Measurements from ENCODE around the gene PRLR.
"Not testable (repeated sequence)": the region's sequence is repeated elsewhere in the genome, so short reads cannot be mapped to it uniquely, and the experiment has no call there.

Gene PRLR

DNA sequence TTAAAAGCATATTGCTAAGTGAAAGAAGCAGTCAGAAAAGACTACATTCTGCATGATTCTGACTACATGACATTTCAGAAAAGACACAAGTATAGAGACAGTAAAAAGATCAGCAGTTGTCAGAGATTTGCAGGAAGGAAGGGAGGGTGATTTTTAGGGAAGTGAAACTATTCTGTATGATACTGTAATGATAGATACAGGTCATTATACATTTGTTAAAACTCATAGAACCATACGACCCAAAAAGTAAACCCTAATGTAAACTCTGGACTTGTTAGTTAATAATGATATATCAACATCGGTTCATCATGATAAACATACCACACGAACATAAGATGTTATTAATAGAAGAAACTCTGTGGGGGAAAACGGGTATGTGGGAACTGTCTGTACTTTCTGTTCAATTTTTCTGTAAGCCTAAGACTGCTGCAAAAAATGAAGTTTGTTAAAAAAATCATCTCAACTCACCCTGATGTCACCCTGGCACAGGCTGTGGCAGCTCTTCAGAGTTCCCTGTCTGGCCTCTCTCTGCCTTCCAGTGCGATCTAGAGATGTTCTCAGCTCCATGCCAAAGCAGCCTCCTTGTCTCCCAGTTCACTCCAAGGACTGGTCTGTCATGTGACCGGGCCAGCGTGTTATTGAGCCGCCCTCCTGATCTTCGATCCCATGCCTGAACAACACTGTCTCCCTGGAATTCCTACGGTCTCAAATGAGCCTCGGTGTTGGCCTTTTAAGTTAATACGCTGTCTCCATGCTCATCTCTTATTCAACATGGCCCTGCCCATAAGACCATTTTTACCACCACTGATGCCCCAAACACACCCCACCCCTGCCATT, 35.4 kb downstream of the PRLR start:
- no peak for DNase-seq

DNA sequence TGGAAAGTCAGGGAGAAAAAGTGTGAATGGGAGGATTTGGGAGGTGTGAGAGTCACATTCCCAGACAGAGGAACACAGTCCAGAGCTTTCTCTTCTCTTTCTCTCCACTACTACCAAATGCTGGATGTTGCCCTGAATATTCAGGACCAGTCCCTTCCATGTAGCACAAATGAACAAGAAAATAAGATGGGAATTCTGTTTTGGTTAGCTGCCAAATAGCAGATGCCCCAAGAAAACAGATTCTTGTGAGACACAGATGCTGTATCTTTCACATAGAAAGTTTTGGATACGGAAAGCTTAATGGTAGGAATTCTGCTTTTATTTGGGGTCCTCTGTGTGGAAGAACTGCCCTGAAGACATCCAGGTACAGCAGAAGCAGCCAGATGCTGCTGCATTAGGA, 37.8 kb downstream of the PRLR start:
- DNase-seq = no peak

DNA sequence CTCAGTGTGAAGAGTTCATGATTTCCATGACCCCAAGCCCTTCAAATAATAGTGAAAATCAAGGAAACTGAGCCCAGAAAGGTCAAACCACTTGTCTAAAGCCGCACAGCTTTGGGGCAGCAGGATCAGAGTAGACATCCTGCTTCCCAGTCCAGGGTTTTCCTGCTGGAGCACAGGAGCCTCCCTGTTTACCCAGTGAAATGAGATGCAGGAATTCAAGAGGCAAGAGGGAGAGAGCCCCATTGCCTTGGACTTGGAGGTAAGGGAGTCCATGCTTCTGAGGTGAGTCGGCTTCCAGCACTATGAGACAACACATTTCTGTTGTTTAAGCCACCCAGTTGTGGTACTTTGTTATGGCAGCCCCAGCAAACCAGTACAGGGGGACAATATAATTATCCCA, 40.5 kb downstream of the PRLR start:
- DNase-seq = not testable (repeated sequence)

DNA sequence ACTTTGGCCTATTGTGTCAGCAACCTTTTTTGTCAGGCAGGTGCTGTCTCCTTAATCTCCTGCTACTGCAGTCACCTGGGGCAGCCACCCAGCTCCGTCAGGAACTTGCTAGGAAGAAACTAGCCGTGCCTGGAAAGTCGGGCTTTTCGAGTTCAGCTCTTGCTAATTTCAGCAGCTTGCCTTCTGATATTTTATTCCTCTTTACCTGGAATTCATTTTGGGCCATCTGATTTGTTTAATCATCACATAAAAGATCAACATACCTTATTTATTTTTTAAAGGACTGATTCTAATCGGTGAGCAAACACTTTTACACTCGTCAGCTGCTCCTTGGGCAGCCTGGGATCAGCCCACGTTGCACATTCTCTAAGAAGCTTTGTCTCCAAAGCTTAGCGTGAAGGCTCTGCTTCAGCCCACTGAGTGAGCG, 42.2 kb downstream of the PRLR start:
- no peak for DNase-seq

DNA sequence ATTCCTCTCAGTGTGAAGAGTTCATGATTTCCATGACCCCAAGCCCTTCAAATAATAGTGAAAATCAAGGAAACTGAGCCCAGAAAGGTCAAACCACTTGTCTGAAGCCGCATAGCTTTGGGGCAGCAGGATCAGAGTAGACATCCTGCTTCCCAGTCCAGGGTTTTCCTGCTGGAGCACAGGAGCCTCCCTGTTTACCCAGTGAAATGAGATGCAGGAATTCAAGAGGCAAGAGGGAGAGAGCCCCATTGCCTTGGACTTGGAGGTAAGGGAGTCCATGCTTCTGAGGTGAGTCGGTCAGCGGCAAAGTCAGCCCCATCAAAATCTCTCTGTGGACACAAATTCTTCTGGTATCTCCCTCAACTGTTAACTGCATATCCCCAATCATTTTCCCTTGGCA, 42.7 kb downstream of the PRLR start:
- DNase-seq = not testable (repeated sequence)

DNA sequence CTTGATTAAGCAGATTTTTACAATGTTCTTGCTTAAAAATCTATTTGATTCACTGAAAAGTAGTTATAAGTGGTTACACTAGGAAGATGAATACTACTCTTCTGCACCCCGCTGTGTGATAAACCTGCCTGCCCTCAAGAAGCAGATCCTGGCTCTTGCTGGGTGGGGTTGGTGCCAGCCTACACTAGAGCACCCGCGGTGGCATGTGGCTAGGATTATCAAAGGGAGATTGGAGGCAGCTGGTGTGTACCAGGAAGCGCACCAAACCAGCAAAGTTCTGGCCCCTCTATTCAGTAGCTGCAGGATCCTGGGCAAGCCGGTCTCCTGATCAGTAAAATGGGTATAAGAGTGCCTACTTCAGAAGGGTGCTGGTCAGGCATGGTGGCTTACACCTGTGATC, 43.5 kb downstream of the PRLR start:
- DNase-seq = no peak

DNA sequence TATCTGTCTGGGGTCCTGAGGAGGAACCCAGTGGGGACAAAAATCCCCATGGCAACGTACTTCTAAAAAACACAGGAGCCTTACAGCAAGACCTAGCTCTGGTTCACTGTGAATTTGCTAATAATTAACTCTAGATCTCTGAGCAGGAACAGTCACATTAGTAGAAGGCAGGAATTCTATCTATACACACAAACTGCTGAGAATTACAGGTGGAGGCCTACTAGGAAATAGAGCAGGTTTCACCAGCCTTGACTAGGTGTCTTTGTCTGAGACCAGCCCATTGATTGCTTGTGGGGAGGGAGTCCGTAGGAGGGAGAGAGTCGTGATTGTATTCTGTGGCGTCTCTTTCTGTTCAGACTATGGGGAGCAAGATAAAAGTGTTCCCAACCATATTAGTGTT, 44.8 kb downstream of the PRLR start:
- no peak for DNase-seq

DNA sequence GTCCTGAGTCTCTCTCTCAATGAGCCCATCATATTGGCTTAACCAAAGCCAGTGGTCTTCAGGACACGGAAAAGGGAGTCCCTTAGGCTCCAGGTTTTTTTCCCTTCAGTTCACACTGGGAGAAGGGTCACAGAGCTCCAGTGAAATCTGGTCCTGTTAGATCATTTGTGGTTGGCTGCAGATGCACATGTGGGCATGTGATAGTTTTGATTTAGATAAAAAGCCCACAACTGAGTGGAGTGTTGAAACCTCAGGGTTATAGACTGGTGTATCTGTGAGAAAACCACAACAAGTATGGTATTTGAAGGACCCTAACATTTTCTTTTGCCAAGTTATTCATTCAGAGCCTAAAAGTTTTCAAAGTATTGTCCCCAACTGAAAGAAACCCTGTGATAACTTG, 46.7 kb downstream of the PRLR start:
- no peak for DNase-seq

DNA sequence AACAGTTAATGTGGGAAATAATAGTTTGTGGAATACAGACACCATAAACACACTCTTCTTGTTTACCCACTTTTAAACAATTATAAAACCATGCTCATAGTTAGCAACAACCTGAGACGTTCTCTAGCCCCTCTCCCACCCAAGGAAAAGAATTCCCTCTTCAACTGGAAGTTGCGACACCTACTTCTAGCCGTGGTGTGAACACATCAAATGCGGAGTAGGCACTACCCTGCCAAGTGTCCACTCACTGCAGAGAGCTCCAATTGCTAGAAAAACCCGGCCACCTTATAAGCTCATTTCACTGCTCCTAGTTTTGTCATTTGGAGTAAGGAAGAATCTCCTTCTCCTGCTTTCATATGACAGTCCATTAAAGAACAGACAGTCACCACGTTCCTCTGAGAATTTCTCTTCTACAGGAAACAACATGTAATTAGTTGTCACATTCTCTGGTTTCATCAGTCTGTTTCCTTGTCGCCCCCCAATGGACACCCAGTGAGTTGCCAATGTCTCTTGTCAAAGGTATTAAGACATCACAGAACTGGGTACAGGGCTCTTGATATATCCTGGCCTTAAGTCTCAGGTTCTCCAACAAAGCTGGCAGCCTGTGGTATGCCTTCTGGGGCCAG, 47.3 kb downstream of the PRLR start:
- DNase-seq = no peak

DNA sequence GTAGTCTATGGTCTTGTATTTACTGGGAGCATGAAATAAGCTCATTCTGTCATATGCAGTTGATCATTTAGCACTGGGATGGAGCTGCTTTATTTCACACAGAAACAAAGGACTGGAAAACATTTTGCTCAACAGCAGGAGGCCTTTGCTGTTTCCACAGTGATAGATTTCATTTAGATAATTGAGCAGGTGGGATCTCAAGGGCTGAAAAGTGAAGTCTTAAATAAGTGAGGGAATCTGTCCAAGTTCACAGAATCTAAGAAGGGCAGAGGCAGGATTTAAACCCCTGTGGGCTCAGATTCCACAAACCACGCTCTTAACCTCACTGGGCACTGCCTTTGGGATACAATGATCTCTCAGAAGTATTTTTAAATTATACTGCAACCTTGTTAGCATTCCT, 47.8 kb downstream of the PRLR start:
- no peak for DNase-seq

DNA sequence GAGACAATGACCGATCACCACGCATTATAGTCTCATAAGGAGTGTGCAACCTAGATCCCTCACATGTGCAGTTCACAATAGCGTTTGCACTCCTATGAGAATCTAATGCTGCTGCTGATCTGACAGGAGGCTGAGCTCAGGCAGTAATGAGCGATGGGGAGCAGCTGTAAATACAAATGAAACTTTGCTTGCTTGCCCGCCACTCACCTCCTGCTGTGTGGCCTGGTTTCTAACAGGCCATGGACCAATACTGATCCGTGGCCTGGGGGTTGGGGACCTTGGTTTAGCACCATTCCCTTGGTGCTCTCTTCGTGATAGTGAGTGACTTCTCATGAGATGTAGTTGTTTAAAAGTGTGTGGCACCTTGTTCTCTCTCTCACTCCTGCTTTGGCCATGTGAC, 50.2 kb downstream of the PRLR start:
- no peak for DNase-seq

DNA sequence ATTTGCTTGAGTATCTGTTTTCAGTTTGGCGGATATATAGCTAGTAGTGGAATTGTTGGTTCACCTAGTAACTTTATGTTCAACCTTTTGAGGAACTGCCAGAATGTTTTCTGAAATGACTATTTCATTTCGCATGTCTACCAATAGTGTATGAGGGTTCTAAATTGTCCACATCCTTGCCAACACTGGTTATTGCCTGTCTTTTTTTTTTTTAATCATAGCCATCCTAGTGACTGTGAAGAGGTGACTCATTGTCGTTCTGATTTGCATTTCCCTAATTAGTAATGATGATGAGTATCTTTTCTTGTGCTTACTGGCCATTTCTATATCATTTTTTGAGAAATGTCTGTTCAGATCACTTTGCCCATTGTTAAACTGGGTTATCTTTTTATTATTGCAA, 52.5 kb downstream of the PRLR start:
- no peak for DNase-seq

DNA sequence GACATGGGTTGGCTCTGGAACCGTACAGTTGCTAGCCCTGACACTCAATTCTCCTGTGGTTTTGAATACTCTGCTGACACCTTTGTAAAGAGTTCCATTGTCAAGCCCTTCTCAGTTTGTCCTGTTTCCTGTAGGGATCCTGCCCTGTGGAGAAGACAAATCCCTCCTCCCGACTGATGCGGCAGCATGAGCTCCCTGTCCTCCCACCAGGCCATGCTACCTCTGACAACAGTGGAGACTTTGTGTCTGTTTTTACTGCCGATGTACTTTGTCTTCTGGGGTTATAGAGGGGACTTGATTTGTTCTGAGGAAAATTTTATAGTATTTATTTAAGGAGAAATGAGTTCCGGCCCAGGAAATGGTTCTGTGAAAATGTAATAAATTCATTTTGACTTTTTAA, 57.8 kb downstream of the PRLR start:
- no peak for DNase-seq

DNA sequence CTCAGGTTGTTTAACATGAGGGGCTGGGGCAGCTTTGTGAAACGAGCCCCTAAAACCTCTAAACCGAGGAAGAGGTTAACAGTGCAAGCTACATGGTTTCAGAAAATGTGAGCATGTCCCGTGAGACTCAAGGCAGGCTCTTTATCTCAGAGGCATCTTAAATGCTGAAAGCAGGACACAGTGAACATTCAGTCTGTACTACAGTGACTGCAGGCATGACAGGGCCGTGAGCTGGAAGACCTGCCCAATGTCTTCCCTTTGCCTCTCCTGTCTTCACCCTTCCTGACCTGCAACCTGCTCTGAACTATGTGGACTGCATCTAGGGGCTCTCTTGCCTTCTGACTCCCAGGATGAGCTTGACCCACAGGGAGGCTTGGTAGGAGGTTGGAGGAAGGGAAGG, 58.3 kb downstream of the PRLR start:
- no peak for DNase-seq

DNA sequence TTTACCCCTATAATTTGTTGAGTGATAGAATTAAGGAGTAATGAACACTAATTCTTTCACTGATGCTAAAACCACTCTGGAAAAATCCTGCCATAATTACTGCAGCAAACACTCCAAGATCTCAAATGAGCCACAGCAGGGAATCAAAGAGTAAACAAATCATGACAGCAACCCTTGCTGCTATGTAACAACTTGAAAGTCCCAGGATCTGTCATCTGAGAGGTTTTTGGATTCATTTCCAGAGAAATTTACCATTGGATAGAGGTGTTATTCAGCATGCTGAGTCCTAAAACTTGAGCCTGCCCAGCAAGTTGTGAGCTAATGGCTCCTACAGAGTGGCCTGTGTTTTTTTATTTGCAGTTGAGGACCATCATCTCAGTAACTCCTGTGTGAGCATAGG, 59.2 kb downstream of the PRLR start:
- DNase-seq = no peak

DNA sequence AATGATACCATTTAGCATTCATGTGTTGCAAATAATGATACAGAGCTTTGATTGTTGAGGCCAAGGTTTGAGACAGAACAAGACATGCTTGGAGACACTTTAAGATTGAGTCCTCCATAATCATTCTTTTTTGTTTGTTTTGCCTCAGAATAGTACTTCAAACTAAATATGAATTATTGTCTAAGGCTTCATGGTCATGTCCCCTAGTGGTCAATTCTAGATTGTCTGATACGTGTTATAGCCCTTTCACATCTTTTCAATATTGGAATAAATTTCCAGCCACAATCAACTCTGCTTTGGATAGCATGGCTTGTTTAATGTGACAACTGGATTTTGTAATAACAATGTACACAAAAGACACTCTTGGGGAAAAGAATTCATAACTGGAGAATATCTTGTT, 64.2 kb downstream of the PRLR start:
- no peak for DNase-seq

DNA sequence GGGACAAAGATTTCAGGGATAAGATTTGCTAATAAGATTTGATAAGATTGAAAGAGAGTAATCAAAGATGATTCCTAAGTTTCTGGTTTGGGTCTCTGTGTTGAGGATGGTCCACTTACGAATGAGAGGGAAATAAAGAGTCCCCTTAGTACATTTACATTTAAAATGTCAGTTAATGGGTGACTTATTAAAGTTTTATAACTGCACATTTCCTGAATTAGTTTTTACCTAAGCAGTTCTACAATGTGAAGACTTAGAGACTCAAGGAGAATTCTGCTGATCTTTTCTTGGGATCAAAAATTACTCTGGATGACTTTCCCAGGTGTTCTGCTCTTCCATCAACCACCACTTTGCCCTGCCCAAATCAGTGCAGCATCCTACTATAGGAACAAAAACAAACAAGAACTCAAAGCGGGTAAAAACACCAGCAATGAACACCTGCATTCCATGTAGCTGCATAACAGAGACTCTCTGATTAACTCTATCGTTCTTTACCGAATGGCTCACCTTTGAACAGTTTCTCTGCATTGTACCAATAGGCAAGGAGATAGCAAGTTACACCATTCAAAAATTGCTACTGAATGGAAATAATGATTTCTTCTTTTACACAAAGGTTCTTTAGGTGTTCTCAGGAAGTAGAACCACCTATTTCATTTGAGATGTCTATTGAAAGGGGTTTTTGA, 65.3 kb downstream of the PRLR start:
- no peak for DNase-seq

DNA sequence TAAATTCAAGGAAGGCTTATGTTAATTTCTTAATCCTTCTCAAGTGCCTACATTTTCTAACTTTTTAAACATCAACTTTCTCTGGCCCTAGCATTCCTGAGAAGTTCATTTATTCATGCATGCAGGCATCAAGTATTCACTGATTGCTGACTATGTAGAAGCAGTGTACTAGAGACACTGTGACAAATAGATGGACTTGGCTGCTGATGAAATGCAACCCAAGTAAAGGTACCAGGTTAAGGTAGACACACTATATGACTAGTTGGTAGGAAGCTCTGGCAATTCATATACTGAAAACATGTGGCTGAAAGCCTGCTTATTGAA, 66.6 kb downstream of the PRLR start:
- DNase-seq = no peak

DNA sequence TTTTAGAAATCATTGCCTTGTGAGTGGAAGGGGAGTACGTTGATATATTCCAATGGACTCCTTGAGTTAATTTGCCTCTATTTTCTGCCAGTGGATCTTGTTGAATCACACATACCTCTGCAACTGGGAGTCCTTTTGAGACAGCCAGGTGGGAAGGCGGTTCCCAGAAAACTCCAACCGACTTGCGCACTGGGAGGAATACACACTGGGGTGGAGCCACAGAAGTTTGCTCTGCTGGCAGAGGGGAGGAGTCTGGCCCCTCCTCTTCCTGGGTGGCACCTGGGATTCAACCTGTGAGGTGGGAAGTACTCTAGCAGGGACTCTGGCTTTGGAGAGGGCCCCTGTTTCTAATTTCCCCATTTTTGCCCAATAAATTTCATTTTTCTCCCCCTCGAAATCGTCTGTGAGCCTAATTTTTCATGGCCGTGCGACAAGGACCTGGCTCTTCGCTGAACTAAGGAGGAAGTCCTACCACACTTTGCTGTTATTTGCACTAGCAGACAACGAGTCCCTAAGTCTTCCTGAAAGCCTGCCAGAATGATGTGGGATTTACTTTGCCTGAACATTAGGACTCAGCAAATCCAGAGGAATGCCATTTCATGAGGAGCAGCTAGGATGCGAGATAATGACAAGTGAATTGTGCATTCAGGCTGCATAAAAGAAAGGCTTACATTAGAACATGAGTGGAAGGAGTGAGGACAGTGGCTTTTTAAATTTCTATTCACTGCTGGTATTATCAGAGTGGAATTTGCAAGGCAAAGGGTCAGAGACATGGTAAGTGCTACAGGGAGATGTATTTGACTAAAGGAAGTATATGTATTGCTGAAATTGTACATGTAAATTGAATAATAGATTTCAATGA, 67.2 kb downstream of the PRLR start:
- no peak for DNase-seq

DNA sequence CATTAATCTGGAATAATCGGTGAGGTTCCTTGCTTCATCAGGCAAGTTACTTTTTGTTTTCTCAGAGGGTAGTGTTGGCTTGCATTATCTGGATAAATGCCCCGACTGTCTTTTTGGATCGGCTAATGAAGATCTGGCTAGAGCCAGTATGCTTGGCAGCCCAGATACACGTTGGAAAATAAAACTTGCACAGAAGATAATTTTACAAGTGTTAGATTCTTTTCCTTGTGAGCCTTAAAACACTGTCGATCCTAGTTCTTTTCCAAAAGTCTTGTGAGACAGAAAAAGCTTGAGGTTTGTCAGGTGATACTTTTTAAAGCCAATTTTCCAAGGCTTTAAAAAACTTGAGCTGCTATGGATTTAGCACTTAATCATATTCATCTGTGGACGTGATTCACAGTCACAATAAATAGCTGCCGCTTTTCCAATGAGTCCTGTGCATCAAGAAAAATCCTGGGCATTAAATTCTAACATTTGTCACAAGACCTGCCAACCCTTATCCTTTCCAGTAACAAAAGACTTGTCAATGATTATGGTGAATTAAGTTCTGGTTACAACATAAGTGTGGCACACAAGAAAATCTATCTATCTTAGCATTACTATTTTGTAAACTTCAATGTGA, 68.5 kb downstream of the PRLR start:
- no peak for DNase-seq

DNA sequence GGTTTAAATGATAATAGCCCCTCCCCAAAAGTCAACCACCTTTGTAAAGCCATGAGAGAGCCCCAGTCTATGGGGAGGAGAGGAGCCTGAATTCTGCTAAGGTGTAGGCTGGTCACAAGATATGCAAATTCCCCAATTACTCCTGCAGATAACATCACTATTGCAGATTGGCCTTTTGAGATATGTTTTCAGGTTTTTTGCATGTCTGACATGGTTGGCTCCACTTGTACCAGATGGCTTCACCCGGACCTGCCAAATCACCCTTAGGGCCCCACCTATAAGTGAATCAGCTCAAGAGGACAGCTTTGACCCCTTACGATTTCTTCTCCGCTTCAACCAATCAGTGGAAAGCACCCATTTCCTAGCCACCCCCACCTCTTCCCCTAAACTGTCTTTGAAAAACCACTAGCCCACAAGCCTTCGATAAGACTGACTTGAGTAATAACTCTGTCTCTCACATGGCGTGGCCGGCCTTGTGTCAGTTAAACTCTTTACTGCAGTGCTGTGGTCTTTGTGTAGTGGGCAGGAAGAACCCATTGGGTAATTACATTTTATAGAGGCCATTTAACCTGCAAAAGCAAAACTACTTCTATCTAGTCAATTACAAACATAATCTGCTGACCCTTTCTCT, 69.7 kb downstream of the PRLR start:
- DNase-seq = no peak

DNA sequence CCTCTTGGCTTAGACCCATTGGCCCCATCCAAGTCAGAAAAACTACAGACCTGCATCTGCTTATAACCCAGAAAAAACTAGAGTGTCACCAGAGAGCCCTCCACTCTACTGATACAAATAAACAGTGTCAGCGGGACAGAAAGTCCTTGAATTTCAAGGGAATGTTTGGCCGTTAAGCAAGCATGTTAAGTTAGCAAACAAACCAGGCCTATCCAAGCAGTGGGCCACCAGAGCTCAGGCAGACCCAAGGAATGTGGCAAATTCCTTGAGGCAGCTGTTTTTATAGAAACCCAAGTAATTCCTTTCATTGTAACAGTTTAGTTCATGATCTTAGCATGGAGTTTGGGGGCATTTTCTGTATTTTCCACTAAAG, 70.9 kb downstream of the PRLR start:
- no peak for DNase-seq
